Body of pancreas (tissue), 4 donors: Measurements from ENCODE around the gene LRRC9. TPM values are rescaled to one million over a fixed set of nuclear protein-coding genes. Genes with fewer than 3 reads are reported as not detected.
"Not testable (repeated sequence)": the region's sequence is repeated elsewhere in the genome, so short reads cannot be mapped to it uniquely, and the experiment has no call there.

ENCODE experiments used
- ATAC-seq: fragments of 150-250 bp; one replicate; pipeline ENCODE4 v1.9.1; 2016
- DNase-seq, 4 donors: peaks; one replicate each; pipeline ENCODE4 v3.0.0-alpha.2; 2019
- H3K27ac ChIP-seq, 4 donors: fragments of 200-600 bp; sonication (generic); 1 replicate in 3 of 4; 2 replicates in 1 of 4; pipeline versions ENCODE4 v1.5.1 to v1.6.1; 2016 to 2019; ENCODE audit warnings: mild to moderate bottlenecking in 1 of 4, mixed read lengths in 1 of 4, moderate library complexity in 1 of 4
- H3K27me3 ChIP-seq, 2 donors: fragments of 200-600 bp; sonication (generic); one replicate each; pipeline ENCODE4 v1.6.0; 2016; ENCODE audit warnings: mild to moderate bottlenecking in 1 of 2
- H3K36me3 ChIP-seq, 2 donors: fragments of 200-600 bp; sonication (generic); replicated peaks in 1 of 2; 2 replicates each; pipeline ENCODE4 v1.5.1; 2016; ENCODE audit warnings: low read depth in 2 of 2; ENCODE audit not compliant: insufficient read depth in 1 of 2
- H3K4me1 ChIP-seq: fragments of 200-600 bp; sonication (generic); one replicate; pipeline ENCODE4 v1.6.0; 2016
- H3K4me3 ChIP-seq, 2 donors: fragments of 200-600 bp; sonication (generic); 1 replicate in 1 of 2; 2 replicates in 1 of 2; pipeline ENCODE4 v1.5.1; 2016 to 2019
- H3K9me3 ChIP-seq, 3 donors: fragments of 200-600 bp; sonication (generic); 1 replicate in 2 of 3; 2 replicates in 1 of 3; pipeline ENCODE4 v1.5.1; 2016
- POLR2A ChIP-seq, 3 donors: fragments of 450-650 bp; IDR thresholded peaks; one replicate each; pipeline ENCODE4 v1.6.1; 2016; ENCODE audit warnings: antibody characterized with exemption in 3 of 3, mild to moderate bottlenecking in 2 of 3
- WGBS, 2 donors: methylation state at CpG; one replicate each; pipeline ENCODE4 v1.1.5; 2017; 5-methylcytosine and 5-hydroxymethylcytosine counted together
- intact Hi-C: fragments of 100-400 bp; cut with DNase I; formaldehyde crosslinking; loops from one replicate; pipeline ENCODE4 v1.15.1; 2023
- total RNA-seq, 2 donors: library from RNA; depleted of rRNA; stranded (reverse); fragments of >200 nt; gene quantifications; one replicate each; pipeline ENCODE4 v1.1.0, GENCODE V29; 2016
- TF ChIP-seq, protein P1 (sequence below), 7 experiments: fragments of 450-650 bp in 4 of 7; fragments of 200-600 bp in 3 of 7; sonication (generic) in 3 of 7; IDR thresholded peaks; one replicate each; pipeline ENCODE4 v1.5.1; 2016 to 2019; ENCODE audit warnings: antibody characterized with exemption in 7 of 7

The LRRC9 gene
- total RNA-seq, 2 donors from 2014 or later = not detected

DNA sequence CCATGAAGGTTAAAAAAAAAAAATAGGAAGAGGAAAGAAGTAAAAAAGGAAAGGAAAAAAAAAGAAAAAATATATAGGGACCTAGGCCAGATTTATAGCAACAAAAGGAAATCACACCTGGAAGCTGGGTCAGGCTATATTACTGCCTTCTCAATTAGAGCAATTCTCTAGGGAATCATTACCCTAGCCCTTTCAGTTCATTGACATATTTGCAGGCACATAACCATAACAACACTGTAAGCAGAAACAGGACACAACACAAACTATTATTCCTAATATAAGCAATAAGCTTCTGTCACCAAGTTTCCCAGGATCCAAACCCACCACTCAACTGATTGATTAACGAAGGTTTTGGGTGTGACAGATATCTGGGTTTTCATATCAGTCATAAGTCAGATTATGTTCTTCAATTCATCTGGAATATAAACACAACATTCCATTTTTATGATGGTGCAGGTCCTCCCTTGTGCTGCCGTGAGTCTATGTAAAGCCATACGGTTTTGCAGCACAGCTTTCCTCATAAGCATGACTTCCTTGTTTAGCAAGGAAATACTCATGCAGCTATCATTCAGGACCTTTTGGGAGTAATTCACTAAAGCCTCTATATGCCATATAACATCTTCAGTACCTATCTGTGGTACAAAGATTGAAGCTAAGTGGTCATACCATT is 176.0 kb downstream of the LRRC9 start:
- no peak overlapping the region for H3K27ac ChIP-seq
- no peaks in the 10 kb centered on the region for H3K36me3 ChIP-seq
- WGBS, 2 donors = 46 to 55% methylated on average over 3 of the region's 3 CpGs
- H3K4me3 ChIP-seq = no peak overlapping the region
- H3K27me3 ChIP-seq = no peaks in the 10 kb centered on the region
- H3K4me1 ChIP-seq = peaks cover 23% of the 10 kb centered on the region
- ATAC-seq = no peak
- no peak for DNase-seq
- TF ChIP-seq POLR2A (IDR thresholded peaks at IDR 0.05) = no peak
- TF ChIP-seq, protein P1, sequence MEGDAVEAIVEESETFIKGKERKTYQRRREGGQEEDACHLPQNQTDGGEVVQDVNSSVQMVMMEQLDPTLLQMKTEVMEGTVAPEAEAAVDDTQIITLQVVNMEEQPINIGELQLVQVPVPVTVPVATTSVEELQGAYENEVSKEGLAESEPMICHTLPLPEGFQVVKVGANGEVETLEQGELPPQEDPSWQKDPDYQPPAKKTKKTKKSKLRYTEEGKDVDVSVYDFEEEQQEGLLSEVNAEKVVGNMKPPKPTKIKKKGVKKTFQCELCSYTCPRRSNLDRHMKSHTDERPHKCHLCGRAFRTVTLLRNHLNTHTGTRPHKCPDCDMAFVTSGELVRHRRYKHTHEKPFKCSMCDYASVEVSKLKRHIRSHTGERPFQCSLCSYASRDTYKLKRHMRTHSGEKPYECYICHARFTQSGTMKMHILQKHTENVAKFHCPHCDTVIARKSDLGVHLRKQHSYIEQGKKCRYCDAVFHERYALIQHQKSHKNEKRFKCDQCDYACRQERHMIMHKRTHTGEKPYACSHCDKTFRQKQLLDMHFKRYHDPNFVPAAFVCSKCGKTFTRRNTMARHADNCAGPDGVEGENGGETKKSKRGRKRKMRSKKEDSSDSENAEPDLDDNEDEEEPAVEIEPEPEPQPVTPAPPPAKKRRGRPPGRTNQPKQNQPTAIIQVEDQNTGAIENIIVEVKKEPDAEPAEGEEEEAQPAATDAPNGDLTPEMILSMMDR (IDR thresholded peaks at IDR 0.05) = no peak
- no peaks in the 10 kb centered on the region for H3K9me3 ChIP-seq
- intact Hi-C loops = no loop called here

DNA sequence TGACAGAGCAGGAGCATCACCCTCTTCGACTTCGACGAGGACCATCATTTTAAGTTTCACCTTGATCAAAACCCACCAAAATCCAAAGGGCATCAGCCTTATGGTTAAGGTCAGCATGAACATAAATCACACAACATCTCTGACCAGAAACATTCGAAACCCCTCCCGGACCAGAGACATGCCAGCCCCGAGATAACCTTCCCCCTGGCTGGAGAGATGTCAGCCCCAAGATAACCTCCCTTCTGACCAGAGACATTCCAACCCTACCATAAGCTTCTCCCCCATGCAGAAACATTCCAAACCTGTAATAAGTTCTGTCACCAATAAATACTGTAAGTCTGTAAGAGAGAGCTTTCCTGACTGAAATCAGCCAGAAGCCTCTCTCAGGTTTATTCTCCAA is 178.0 kb downstream of the LRRC9 start:
- H3K9me3 ChIP-seq = no peaks in the 10 kb centered on the region
- no peak for TF ChIP-seq POLR2A (IDR thresholded peaks at IDR 0.05)
- TF ChIP-seq, protein P1 (IDR thresholded peaks at IDR 0.05) = no peak
- H3K4me1 ChIP-seq = peaks cover 21% of the 10 kb centered on the region
- no peaks in the 10 kb centered on the region for H3K36me3 ChIP-seq
- WGBS, 2 donors = 88 to 92% methylated on average over 6 of the region's 6 CpGs
- no peaks in the 10 kb centered on the region for H3K27me3 ChIP-seq
- no peak overlapping the region for H3K27ac ChIP-seq
- H3K4me3 ChIP-seq = no peak overlapping the region
- intact Hi-C loops = no loop called here
- ATAC-seq (no peak), DNase-seq (no peak)

DNA sequence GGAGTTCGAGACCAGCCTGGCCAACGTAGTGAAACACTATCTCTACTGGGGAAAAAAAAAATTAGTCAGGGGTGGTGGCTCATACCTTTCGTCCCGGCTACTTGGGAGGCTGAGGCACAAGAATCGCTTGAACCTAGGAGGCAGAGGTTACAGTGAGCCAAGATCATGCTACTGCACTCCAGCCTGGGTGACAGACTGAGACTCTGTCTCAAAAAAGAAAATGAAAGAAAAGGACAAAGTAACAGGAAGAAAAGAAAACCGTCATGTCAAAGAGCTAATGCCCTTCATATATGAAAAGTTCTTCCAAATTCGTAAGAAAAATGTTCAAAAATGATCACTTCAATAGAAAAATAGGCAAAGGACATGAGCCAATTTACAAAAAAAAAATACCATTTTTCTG is 179.9 kb downstream of the LRRC9 start:
- H3K36me3 ChIP-seq, H3K9me3 ChIP-seq, H3K27me3 ChIP-seq, ATAC-seq, H3K4me1 ChIP-seq, DNase-seq, intact Hi-C loops, H3K27ac ChIP-seq, H3K4me3 ChIP-seq: not testable (repeated sequence)
- WGBS, 2 donors = 96% methylated on average over 7 of the region's 7 CpGs

DNA sequence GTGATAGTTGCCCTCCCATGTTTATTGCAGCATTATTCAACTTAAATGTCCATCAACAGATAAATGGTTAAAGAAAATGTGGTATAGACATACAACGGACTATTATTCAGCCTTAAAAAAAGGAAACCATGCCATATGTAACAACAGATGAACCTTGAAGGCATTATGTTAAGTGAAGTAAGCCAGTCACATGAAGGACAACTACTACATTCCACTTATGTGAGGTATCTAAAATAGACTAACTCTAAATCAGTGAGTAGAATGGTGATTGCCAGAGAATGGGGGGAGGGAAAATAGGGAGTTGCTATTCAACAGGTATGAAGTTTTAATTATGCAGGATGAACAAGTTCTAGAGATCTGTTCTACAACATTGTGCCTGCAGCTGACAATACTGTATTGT is 181.8 kb downstream of the LRRC9 start:
- DNase-seq = no peak

DNA sequence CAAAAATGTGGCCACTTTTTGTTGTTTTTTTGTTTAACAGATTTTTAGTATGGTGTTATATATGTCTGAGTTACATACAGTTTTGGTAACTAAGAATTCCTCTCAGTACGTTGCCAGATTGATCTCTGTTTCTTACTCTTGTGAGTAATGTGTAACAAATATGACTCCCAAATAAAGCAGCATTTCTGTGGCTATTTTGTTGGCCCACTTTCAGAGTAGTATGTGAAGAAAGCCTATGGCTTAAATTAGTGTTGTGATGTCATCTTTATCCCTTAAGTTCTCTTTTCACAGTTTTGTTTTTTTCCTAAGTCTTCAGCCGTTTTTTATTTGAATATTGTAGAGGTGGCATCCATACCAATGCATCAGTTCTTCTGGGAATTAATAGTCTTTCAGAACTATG is 182.4 kb downstream of the LRRC9 start:
- no peak for TF ChIP-seq POLR2A (IDR thresholded peaks at IDR 0.05)
- TF ChIP-seq, protein P1 (IDR thresholded peaks at IDR 0.05) = no peak
- no peaks in the 10 kb centered on the region for H3K4me1 ChIP-seq
- no peak for DNase-seq
- no peak overlapping the region for H3K27ac ChIP-seq
- no peak for ATAC-seq
- intact Hi-C loops = no loop called here
- WGBS, 2 donors = 42 to 44% methylated on average over 2 of the region's 2 CpGs
- no peaks in the 10 kb centered on the region for H3K36me3 ChIP-seq
- no peaks in the 10 kb centered on the region for H3K9me3 ChIP-seq
- no peaks in the 10 kb centered on the region for H3K27me3 ChIP-seq
- H3K4me3 ChIP-seq = no peak overlapping the region

More for the DNA sequence above, 181.8 kb downstream of the LRRC9 start:
- Histone ChIP-seq H3K36me3 (no peaks in the 10 kb centered on the region), H3K9me3 (no peaks in the 10 kb centered on the region), H3K4me1 (no peaks in the 10 kb centered on the region), H3K27ac (no peak overlapping the region), H3K27me3 (no peaks in the 10 kb centered on the region), H3K4me3 (no peak overlapping the region)
- intact Hi-C loops = no loop called here
- no peak for ATAC-seq
- TF ChIP-seq POLR2A (IDR thresholded peaks at IDR 0.05) = no peak
- TF ChIP-seq, protein P1 (IDR thresholded peaks at IDR 0.05) = no peak
- WGBS, 2 donors = 81 to 88% methylated on average over 1 of the region's 1 CpG
